NCI-H1694 (cell line): Measurements from ENCODE around the gene ZNF488.
A peak's percentile ranks its signal among the peaks of the same experiment; 100 is the strongest.
"Not testable (repeated sequence)": the region's sequence is repeated elsewhere in the genome, so short reads cannot be mapped to it uniquely, and the experiment has no call there.

Source experiments
- DNase-seq: peaks from one replicate; lab custom pipeline; 2025; lab: John Stamatoyannopoulos, UW

The ZNF488 gene

GRCh38 chr10:47384148-47384921 is at the start of gene ZNF488:
ZNF488 (minus strand) TSS chr10:47384293; CDS start chr10:47368829, 15,464 bp downstream.
- peak; percentile 50 for DNase-seq

- no peak for DNase-seq
Observed at GRCh38 chr10:47425813-47426419, 41.8 kb upstream of the ZNF488 start.

- no peak for DNase-seq
Observed at GRCh38 chr10:47424231-47424630, 40.1 kb upstream of the ZNF488 start.

- DNase-seq = no peak
Observed at GRCh38 chr10:47423476-47423875, 39.4 kb upstream of the ZNF488 start.

- no peak for DNase-seq
Observed at GRCh38 chr10:47421057-47421952, 37.2 kb upstream of the ZNF488 start.

GRCh38 chr10:47420305-47421056 is 36.4 kb upstream of the ZNF488 start:
- DNase-seq = no peak

- DNase-seq = no peak
Observed at GRCh38 chr10:47419421-47419820, 35.3 kb upstream of the ZNF488 start.

- DNase-seq = no peak
Observed at GRCh38 chr10:47418966-47419365, 34.9 kb upstream of the ZNF488 start.

GRCh38 chr10:47418321-47418720 is 34.2 kb upstream of the ZNF488 start:
- no peak for DNase-seq

GRCh38 chr10:47416305-47417218 is 32.5 kb upstream of the ZNF488 start:
- not testable (repeated sequence) for DNase-seq

- no peak for DNase-seq
Observed at GRCh38 chr10:47415520-47416304, 31.6 kb upstream of the ZNF488 start.

- no peak for DNase-seq
Observed at GRCh38 chr10:47414752-47415519, 30.8 kb upstream of the ZNF488 start.

GRCh38 chr10:47414227-47414592 is 30.1 kb upstream of the ZNF488 start:
- DNase-seq = no peak

- DNase-seq = no peak
Observed at GRCh38 chr10:47413531-47414226, 29.6 kb upstream of the ZNF488 start.

GRCh38 chr10:47412869-47413268 is 28.8 kb upstream of the ZNF488 start:
- DNase-seq = no peak

- no peak for DNase-seq
Observed at GRCh38 chr10:47412177-47412730, 28.2 kb upstream of the ZNF488 start.

- DNase-seq = no peak
Observed at GRCh38 chr10:47410862-47411261, 26.8 kb upstream of the ZNF488 start.

- DNase-seq = no peak
Observed at GRCh38 chr10:47410271-47410670, 26.2 kb upstream of the ZNF488 start.
